H1 (cell line): ENCODE results near the gene ATP5ME. TPM values are rescaled to one million over a fixed set of nuclear protein-coding genes. Genes with fewer than 3 reads are reported as not detected.

Experiments used
- GTF2F1 ChIP-seq: IDR thresholded peaks from 2 replicates; pipeline ENCODE4 v1.6.1; 2012; ENCODE audit warnings: low read depth, low read length, improper control_type of control experiment, borderline replicate concordance
- RFX5 ChIP-seq: IDR thresholded peaks from 2 replicates; pipeline ENCODE4 v1.6.1; 2011; ENCODE audit warnings: low read depth, low read length, improper control_type of control experiment, borderline replicate concordance
- polyA plus RNA-seq, 7 experiments: library from polyadenylated mRNA; depleted of rRNA in 3 of 7; stranded (reverse) in 5 of 7; unstranded in 2 of 7; fragments of >200 nt in 5 of 7; fragments of 200-250 nt in 2 of 7; gene quantifications; 1 replicate in 5 of 7; 2 replicates in 1 of 7; 4 replicates in 1 of 7; pipeline versions ENCODE4 v1.2.1 to v1.2.3, GENCODE V29; 2011 to 2013; ENCODE audit warnings: missing spikeins in 2 of 7, mixed read lengths in 2 of 7
- total RNA-seq: library from RNA; stranded (reverse); fragmentation: NEBNext Ultra II Directional; extraction: Animal tissue kit (Norgen Biotek cat#: 25700); gene quantifications from 2 replicates; pipeline ENCODE4 v1.2.1, GENCODE V29; 2021

Gene ATP5ME
- total and polyA plus RNA-seq, 2 of the 8 experiments (the other 6 are each of a cell fraction or from before 2014, with no cell fraction given), result 375 to 450 TPM

DNA sequence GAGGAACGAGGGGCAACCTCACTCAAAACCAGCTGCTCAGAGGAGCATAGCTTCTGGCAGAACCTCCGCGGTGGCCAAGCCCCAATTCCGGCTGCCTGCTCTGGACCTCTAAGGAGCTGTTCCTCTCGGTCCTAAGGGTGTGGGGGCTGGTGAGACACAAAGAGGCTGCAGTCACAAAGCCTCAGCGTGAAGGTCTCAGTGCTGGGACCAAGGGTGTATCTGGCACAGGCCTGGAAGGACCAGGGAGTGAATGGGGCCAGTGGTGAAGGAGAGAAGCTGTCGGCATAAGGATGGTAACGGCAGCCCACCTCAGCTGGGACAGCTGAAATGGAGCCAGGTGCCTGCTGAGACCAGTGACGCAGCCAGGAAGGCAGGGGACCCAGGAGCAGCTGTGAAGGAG is 43.4 kb downstream of the ATP5ME start (continued):
- TF ChIP-seq GTF2F1, result no peak
- no peak for TF ChIP-seq RFX5
- TF ChIP-seq, all 59 proteins: peak for 0
